ENCODE data around the gene KIF16B.
"Not testable (repeated sequence)": the region's sequence is repeated elsewhere in the genome, so short reads cannot be mapped to it uniquely, and the experiment has no call there.

KIF16B gene

GRCh38 chr20:16244892-16245291 lies 328.4 kb downstream of the KIF16B start:
- DNase-seq, result no peak

- DNase-seq, result no peak
Observed at GRCh38 chr20:16243470-16243869, 329.8 kb downstream of the KIF16B start.

DNA sequence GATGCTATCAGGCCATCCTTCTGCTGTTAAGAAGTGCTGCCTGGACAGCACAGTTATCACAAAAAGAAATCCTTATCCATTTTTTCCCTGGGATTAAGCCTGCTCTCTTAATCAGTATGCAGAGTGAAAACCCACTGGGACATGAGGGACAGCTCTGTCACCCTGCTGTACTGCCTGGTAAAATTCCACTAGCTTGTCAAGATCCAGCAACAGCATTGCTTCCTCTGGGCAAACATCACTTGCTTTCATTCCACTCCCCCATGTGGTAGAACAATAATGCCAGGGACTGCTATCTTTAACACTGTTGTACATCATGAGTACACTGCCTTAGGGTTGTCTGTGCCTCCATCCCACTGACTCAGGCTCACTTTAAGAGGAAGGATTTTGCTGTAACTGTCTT lies 331.3 kb downstream of the KIF16B start:
- DNase-seq, result no peak

GRCh38 chr20:16240355-16240754 lies 332.9 kb downstream of the KIF16B start:
- no peak for DNase-seq

DNA sequence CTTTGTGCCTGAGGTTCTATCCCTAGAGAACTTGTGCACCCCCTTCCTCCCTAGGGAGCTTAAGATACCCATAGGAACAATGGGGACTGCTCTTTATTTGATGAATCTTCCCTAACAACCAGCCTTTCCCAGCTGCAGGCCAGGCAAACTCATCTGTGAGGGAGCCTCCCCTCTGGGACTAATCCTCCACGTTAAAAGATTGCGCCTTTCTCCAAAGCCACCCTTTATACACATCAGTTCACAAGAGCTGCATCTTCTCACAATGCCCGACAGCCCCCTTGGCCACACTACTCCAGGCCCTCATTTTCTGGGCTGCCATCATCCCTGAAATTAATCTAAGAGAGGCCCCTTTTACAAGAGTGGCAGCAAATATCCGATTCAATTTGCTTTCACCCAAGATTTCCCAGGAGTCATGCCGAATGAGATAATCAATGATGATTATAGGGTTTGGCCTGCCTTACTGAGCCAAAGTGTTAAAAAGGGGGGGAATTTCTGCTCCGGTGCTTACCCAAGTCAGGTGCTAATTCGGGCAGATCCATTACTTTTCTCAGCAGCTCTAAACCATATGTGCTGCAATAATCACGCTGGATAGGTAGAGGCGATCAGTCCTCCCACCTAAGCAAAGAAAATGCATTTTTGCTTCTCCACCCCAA lies 336.5 kb downstream of the KIF16B start:
- DNase-seq, result no peak

DNA sequence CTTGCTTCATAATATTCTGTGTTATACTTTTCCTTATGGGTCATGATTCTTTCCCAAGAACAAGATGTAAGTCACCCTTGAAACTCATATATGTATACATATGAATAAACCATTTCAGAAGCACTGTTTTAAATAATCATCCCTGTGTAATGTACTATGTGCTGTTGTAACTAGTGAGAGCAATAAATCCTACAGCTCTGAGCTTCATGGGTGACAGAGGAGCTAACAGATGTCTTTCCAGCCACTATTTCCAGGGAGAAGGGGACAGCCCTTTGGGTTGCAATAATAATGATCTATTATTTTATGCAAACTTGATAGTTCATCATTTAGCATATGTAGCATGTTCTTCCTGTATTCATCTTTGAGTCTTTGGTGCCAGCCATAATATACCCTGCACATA lies 342.8 kb downstream of the KIF16B start:
- DNase-seq, result no peak

DNA sequence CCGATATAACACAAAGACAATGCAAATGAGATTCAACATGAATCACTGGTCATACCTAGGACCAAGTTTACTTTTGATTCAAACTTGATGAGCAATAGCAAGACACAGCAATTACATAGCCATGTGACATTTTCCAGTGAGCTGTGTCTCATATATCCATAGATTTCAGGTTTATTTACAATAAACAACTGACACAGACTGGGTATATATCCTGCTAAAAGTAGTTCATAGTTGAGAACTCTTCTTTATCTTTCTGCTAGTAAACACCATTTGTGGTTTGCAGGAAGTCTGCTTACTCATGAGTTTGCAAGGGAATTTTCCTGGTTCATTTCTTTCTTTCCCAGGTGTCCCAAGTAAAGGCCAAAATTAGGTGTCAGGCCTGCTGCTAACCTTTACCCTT lies 343.4 kb downstream of the KIF16B start:
- DNase-seq, result no peak

- DNase-seq, result no peak
Observed at GRCh38 chr20:16228722-16229121, 344.5 kb downstream of the KIF16B start.

DNA sequence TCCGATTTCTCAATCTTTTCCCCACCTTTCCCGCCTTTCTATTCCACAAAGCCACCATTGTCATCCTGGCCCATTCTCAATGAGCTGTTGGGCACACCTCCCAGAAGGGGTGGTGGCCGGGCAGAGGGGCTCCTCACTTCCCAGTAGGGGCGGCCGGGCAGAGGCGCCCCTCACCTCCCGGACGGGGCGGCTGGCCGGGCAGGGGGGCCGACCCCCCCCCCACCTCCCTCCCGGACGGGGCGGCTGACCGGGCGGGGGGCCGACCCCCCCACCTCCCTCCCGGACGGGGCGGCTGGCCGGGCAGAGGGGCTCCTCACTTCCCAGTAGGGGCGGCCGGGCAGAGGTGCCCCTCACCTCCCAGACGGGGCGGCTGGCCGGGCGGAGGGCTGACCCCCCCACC lies 346.3 kb downstream of the KIF16B start:
- not testable (repeated sequence) for DNase-seq

DNA sequence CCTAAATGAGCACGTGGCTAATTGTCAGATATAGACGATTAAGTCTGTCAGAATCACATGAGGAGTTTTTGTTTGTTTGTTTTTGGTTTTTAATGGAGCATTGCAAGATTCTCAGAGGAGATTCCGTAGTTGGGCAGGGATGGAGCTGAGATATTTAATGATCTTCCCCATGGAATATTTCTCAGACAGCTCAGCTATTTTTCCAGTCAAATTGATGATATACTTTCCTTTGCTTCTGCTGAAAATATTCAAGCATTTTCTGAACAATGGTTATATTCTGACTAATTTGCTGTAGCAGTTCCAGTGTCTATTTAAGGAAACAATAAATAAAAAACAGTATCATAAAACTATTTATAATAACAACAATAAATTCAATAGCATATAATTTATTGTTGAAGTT lies 348.4 kb downstream of the KIF16B start:
- no peak for DNase-seq

DNA sequence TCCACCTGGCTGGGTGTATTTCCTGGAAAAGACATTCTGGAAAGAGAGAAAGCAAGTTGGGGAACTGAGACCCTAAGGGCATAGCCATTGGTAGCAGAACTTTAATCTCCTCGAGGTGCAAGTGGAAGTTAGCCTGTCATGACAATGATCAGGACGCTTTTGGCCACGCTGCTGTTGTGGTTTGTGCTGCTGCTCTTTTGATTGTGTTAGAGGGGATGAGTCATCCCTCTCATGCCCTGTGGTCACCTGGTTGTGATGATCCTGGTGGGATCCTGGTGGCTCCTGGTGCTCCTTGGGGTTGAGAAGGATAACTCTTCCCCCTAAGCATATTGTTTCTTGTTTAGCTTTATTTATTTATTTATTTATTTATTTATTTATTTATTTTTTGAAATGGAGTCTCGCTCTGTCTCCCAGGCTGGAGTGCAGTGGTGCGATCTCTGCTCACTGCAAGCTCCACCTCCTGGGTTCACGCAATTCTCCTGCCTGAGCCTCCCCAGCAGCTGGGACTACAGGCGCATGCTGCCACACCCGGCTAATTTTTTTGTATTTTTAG lies 350.3 kb downstream of the KIF16B start:
- no peak for DNase-seq

All from right kidney (tissue), 1 donor.